ENCODE data around the gene TECR. TPM values are rescaled to one million over a fixed set of nuclear protein-coding genes. Genes with fewer than 3 reads are reported as not detected.
A peak's percentile ranks its signal among the peaks of the same experiment; 100 is the strongest.
"Not testable (repeated sequence)": the region's sequence is repeated elsewhere in the genome, so short reads cannot be mapped to it uniquely, and the experiment has no call there.

Gene TECR
- total RNA-seq, 1 donor from 2014 or later = 101 TPM

- DNase-seq (ENCODE audit: low spot score) (no peak), ATAC-seq (no peak)
Measured at GRCh38 chr19:14533450-14533849, 4.1 kb downstream of the TECR start.

DNA sequence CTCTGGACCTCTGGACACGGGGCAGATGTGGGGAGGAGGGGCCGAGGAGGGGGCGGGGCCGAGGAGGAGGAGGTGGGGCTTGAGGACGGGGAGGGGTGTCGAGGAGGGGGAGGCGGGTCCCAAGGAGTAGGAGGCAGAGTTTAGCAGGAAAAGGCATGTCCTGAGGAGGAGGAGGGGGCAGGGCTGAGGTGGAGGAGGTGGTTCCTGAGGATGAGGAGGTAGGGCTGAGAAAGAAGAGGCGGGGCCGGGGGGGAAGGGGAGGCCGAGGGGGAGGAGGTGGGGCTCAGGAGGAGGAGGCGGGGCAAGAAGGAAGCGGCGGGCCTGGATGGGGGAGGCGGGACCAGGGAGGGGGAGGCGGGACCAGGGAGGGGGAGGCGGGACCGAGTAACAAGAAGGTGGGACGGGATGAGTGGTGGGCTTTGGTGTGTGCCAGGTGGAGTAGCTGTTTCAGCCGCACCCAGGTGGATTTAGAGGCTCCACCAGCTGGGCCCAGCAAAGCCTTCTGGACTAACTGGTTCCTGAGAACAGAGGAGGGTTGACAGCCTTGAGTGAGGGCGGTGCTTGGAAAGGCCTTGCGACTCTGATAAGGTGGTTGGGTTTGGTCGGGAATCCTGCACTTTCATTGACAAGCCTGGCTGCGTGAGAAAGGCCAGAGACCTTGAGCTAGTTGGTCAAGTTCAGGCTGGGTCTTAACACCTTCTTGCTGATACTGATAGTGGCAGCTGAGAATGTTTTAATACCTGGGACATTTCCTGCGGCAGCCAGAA is 7.7 kb downstream of the TECR start:
- ATAC-seq (peak; percentile 68), DNase-seq (ENCODE audit: low spot score) (peak; percentile 60)

DNA sequence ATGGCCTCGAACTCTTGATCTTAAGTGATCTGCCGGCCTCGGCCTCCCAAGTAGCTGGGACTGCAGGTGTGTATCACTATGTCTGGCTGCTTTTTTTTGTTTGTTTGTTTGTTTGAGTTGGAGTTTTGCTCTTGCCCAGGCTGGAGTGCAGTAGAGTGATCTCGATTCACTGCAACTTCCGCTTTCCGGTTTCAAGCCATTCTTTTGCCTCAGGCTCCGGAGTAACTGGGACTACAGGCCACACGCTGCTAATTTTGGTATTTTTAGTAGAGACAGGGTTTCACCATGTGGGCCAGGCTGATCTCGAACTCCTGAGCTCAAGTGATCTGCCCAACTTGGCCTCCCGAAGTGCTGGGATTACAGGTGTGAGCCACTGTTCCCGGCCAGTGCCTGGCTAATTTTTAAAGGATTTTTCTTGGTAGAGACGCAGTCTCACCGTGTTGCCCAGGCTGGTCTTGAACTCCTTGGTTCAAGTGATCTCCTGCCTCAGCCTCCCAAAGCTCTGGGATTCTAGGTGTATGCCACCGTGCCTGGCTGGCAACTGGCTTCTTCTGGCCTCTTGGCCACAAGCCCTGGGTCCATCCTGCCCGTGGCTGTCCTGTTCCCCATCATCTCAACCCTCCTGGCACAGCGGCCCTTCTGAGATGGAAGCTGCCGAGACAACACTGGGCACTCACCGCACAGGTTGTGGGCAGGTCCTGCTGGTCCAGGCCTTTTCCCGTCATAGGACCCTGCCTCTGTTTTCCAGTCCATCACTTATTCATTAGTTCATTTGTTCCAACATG is 11.5 kb downstream of the TECR start:
- no peak for DNase-seq (ENCODE audit: low spot score)
- ATAC-seq = no peak

DNA sequence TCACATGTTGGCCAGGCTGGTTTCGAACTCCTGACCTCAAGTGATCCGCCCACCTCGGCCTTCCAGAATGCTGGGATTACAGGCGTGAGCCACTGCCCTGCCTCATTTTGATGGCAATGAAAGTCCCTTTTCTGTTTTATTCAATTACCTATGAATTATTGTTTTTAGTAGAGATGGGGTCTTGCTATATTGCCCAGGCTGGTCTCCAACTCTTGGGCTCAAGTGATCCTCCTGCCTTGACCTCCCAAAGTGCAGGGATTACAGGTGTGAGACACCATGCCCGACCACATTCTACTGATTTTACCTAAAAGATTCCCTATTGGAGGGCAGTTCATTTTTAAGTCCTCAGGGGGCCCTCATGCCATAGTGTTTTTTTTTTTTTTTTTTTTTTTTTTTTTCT is 12.6 kb downstream of the TECR start:
- ATAC-seq; DNase-seq (ENCODE audit: low spot score): not testable (repeated sequence)

GRCh38 chr19:14542711-14543328 is 13.4 kb downstream of the TECR start:
- no peak for ATAC-seq
- no peak for DNase-seq (ENCODE audit: low spot score)

- DNase-seq (ENCODE audit: low spot score) = no peak
- no peak for ATAC-seq
Measured at GRCh38 chr19:14544047-14544446, 14.7 kb downstream of the TECR start.

- peak; percentile 90 for ATAC-seq
- peak; percentile 93 for DNase-seq (ENCODE audit: low spot score)
Measured at GRCh38 chr19:14544977-14545715, 15.8 kb downstream of the TECR start.

DNA sequence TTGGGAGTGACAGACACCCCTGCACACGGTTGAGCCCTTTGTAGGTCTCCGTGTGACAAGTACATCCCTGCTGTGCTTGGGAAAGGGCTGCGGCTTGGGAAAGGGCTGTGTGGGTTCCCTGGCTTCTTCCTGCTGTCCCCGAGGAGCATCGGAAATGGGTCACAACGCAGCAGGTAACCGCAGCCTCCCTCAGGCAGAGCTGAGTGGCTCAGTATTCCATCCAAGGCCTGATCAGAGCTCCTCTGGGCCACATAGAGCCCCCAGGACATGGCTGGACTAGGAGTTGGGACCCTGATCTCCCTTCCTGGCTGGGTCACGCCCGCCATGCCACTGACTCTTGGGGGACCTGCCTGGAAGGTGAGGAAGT is 16.3 kb downstream of the TECR start:
- DNase-seq (ENCODE audit: low spot score) = no peak
- ATAC-seq = no peak

DNA sequence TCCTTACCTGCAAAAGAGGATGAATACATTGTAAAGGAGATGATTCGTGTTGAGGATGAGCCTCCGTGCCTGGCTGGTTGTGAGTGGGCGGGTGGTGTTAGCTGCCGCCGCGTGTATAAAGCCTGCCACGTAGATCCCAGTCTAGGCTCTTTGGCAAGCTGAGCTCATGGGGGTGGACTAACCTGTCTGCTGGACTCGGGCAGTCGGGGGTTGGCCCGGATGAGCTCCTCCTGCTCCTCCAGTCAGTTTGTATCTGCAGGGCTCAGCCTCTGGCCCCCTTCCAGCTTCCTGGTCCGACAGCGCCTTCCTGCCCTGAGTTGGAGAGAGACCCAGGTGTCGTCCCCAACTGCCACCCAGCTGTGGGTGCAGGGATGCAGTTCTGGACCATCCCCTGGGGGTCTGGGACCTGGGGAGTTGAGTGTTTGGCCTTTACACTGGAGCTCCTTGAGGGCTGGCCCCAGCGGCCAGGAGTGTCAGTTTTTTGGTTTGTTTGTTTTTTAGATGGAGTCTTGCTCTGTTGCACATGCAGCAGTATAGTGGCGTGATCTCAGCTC is 20.9 kb downstream of the TECR start:
- peak; percentile 58 for ATAC-seq
- peak; percentile 80 for DNase-seq (ENCODE audit: low spot score)

GRCh38 chr19:14551134-14552005 is 22.0 kb downstream of the TECR start:
- not testable (repeated sequence) for DNase-seq (ENCODE audit: low spot score)
- peak; percentile 28 for ATAC-seq

- not testable (repeated sequence) for ATAC-seq; DNase-seq (ENCODE audit: low spot score)
Measured at GRCh38 chr19:14552006-14552360, 22.6 kb downstream of the TECR start.

DNA sequence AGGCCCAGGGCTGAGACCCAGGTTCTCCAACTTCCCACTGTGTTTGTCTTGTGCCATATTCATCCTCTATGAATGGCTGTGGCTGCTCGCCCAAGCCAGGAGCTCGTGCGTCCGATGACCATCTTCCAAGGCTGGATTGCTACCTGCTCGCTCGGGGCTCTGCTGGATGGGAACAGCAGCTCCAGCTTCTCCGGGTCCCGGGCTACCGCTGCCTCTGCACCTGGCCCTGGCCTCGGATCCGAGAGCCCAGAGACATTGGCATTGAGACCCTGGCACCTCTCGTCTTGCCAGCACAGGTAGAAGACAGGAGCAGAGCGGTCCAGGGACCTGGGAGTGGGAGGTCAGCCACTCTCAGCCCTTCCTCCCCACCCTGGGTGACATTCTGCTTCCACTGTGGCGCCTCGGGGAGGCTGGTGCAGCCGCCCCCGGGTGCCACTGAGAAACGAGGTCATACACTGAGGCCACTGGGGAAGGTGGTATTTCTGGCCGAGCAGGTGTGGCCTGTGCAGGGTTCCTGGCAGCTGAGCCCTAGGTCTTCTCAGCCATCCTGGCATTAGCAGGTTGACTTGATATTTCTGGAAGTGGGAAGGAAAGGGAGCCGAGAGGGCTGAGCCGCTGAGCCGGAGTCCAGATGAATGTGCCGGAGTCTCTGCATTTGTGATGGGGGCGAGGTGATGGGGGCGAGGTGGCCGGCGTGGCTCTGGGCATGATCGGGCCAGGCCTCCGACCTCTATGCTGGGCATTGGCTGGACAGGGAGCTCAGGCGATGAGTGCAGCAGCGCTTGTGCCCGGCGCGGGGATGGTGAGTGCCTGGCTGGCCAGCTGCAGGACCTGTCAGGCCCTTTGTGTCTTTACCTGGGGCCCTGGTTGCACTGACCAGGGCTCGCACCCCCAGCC is 23.9 kb downstream of the TECR start:
- DNase-seq (ENCODE audit: low spot score) (no peak), ATAC-seq (no peak)

- no peak for ATAC-seq
- DNase-seq (ENCODE audit: low spot score) = no peak
Measured at GRCh38 chr19:14553939-14554243, 24.5 kb downstream of the TECR start.

DNA sequence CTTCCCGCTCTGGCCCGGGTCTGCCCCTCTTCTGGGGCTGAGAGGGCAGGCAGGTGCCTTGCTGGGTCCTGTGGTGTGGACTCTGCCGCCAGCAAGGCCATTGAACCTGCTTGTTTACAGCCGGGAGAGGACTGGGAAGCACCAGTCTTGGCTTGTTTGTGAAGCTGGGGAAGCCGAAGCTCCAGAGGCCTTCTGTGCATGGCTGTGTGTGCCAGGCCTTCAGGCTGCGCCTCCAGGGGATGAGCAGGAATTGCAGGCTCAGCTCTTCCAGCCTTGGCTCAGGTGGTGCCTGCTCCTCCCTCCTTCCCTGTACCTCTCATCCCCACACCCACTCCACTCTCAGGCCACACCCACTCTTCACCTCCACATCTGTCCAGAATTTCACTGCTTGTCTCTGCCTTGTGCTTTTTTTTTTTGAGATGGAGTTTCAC is 25.0 kb downstream of the TECR start:
- peak; percentile 83 for DNase-seq (ENCODE audit: low spot score)
- ATAC-seq = peak; percentile 79

- ATAC-seq (no peak), DNase-seq (ENCODE audit: low spot score) (no peak)
Measured at GRCh38 chr19:14555918-14556661, 26.7 kb downstream of the TECR start.

GRCh38 chr19:14556662-14557188 is 27.3 kb downstream of the TECR start:
- DNase-seq (ENCODE audit: low spot score) (peak; percentile 81), ATAC-seq (peak; percentile 81)

DNA sequence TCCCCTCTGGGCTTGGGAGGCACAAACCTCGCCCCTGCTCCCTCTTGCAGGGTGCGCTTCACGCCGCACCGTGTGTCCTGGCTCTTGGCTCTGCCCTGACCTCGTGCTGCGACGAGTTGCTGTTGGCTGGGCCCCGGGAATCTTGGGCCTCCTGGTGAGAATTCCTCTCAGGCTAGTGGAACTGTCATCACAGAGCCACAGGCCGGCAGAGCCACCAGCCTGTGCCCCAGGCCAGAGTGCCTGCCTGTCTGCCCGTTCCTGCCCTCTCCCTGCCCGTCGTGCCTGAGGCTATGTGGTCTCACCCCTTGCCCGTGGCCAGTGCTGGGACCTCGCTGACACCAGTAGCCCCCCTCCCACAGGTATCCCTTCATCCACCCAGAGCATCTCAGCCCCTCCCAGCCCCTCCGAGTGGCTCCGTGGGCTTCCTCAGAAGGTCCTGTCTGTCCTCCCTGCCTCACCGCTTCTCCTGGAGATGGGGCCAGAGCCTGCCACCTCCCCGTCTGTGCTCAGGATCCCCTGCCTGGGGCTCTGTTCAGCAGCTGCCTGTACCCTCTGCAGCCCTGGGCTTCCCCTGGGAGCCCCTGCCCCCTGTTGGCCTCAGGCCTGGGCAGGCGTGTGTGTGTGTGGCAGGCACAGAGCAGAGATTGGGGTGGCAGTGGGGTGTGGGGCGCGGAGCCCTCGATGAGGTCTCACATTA is 29.1 kb downstream of the TECR start:
- no peak for DNase-seq (ENCODE audit: low spot score)
- no peak for ATAC-seq

Data from left lobe of liver (tissue), 2 donors.